SJCRH30 (cell line): Measurements from ENCODE around the gene CD40. TPM values are rescaled to one million over a fixed set of nuclear protein-coding genes. Genes with fewer than 3 reads are reported as not detected.

Experiments used
- DNase-seq, 2 experiments: peaks; one replicate each; pipeline ENCODE4 v3.0.0-alpha.2; 2015 to 2020
- H3K27ac ChIP-seq: fragments of 250-450 bp; sonication (Bioruptor Pico); 2 replicates; pipeline ENCODE4 v1.5.1; 2020; ENCODE audit warnings: mild to moderate bottlenecking, moderate library complexity
- H3K27me3 ChIP-seq: fragments of 250-450 bp; sonication (Bioruptor Pico); 2 replicates; pipeline ENCODE4 v1.5.1; 2020; ENCODE audit warnings: mild to moderate bottlenecking, moderate library complexity
- H3K36me3 ChIP-seq: fragments of 250-450 bp; sonication (Bioruptor Pico); 2 replicates; pipeline ENCODE4 v1.5.1; 2020; ENCODE audit warnings: mild to moderate bottlenecking, moderate library complexity
- H3K4me1 ChIP-seq: fragments of 250-450 bp; sonication (Bioruptor Pico); 2 replicates; pipeline ENCODE4 v1.5.1; 2020; ENCODE audit warnings: mild to moderate bottlenecking, moderate library complexity
- H3K4me3 ChIP-seq: fragments of 250-450 bp; sonication (Bioruptor Pico); 2 replicates; pipeline ENCODE4 v1.5.1; 2020; ENCODE audit warnings: mild to moderate bottlenecking, moderate library complexity
- H3K9me3 ChIP-seq: fragments of 250-450 bp; sonication (Bioruptor Pico); replicated peaks from 2 replicates; pipeline ENCODE4 v1.5.1; 2020; ENCODE audit warnings: mild to moderate bottlenecking, moderate library complexity
- total RNA-seq: library from RNA; depleted of rRNA; stranded (reverse); fragments of >200 nt; shearing (Covaris generic); gene quantifications from 2 replicates; pipeline ENCODE4 v1.2.3, GENCODE V29; 2014; rRNA removed

The CD40 gene
- total RNA-seq, 1 experiment from 2014 or later: 0.12 TPM

DNA sequence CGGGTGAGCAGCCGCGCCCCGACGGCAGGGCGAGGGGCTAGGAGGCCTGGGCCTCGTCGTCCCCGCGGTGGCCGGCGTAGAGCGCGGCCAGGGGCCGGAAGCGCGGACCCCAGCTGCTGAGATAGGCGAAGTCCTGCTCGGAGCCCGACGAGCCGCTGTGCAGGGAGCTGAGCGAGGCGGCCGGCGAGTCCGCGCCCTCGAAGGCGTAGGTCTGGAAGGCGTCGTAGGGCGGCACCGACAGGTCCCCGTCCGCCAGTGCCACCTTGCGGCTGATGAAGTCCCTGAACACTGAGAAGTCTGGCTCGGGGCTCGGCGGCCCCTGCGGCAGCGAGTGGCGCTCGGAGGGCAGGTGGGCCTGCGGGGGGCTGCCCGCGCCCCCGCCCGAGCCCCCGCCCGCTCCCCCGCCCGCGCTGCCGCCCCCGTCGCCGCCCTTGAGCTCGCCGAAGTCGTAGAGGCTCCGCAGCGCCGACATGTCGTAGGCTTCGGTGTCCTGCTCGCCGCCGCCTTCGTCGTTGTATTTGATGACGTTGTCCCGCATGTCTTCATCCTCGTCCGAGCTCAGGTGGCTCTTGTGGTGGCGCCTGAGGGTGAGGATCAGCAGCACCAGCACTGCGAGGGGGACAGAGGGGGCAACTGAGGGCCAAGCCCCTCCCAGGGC, 56.5 kb downstream of the CD40 start:
- DNase-seq: no peak
- Histone ChIP-seq H3K4me3 (no peak overlapping the region), H3K36me3 (no peaks in the 10 kb centered on the region), H3K27ac (no peak overlapping the region), H3K4me1 (no peaks in the 10 kb centered on the region), H3K9me3 (no peaks in the 10 kb centered on the region), H3K27me3 (peaks cover 45% of the 10 kb centered on the region)

DNA sequence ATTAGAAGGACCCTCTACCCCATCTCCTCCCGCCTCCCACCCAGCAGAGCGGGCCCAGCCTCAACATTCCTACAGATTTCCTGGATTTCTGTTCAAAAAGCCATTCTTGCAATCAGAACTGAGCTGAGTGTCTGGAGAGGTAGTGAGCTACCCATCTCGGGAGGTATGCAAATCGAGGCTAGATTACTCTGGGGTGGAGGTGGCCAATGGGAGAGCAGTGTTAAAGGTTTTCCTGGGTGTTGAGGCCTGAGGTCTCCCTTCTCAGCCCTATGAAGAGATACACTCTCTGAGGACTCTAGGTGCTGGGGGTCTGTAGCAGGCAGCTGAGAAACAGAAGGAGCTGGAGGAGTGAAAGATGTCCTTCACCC, 57.0 kb downstream of the CD40 start:
- Histone ChIP-seq H3K27ac (no peak overlapping the region), H3K27me3 (peaks cover 48% of the 10 kb centered on the region), H3K36me3 (no peaks in the 10 kb centered on the region), H3K4me3 (no peak overlapping the region), H3K9me3 (no peaks in the 10 kb centered on the region), H3K4me1 (no peaks in the 10 kb centered on the region)
- DNase-seq: no peak

DNA sequence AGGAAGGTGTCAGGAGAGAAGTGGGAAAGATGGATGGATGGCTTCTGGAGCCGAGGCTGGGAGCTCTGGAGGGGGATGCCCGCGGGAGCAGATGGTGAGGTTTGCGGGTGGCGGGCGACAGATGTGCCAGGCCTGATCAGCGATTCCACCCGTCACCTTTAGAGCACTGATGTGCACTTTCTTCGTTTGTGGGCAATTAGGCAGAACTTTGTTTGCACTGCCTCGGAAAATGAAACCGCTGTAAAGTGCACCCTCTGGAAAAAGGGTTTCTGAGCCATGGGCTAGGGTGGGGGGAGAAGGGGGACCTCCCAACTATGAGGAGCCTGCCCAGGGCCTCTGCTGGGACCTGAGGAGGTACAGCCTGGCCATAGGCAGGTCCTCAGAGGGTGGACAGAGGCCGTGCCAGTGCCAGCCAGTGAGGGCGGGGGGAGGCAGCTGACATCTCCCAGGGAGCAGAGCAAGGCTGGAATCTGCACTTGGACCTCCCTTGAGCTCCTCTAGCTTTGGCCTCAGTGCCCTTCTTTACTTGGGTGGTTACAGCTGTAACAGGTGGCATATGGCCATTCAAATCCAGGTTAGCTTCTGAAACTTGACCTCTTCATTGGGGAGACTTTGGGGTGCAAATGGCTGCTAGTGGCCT, 58.7 kb downstream of the CD40 start:
- no peak overlapping the region for H3K4me3 ChIP-seq
- no peak for DNase-seq
- H3K27me3 ChIP-seq: peaks cover 46% of the 10 kb centered on the region
- H3K9me3 ChIP-seq: no peaks in the 10 kb centered on the region
- H3K36me3 ChIP-seq: no peaks in the 10 kb centered on the region
- H3K4me1 ChIP-seq: no peaks in the 10 kb centered on the region
- no peak overlapping the region for H3K27ac ChIP-seq

GRCh38 chr20:46177768-46178167, 59.7 kb downstream of the CD40 start:
- Histone ChIP-seq H3K27ac (no peak overlapping the region), H3K9me3 (no peaks in the 10 kb centered on the region), H3K27me3 (peaks cover 46% of the 10 kb centered on the region), H3K4me1 (no peaks in the 10 kb centered on the region), H3K4me3 (no peak overlapping the region), H3K36me3 (no peaks in the 10 kb centered on the region)
- DNase-seq: no peak

- no peak for DNase-seq
- Histone ChIP-seq H3K27me3 (peaks cover 35% of the 10 kb centered on the region), H3K9me3 (no peaks in the 10 kb centered on the region), H3K4me1 (no peaks in the 10 kb centered on the region), H3K36me3 (no peaks in the 10 kb centered on the region), H3K4me3 (no peak overlapping the region), H3K27ac (no peak overlapping the region)
Measured at GRCh38 chr20:46178891-46179290, 60.8 kb downstream of the CD40 start.

Other genes starting within 250 kb of the CD40 start
- 20.5 and 23.2 TPM in 2 replicates for gene ZSWIM1, start 237.1 kb upstream of the CD40 start, total RNA-seq
- 2.1 and 2.8 TPM in 2 replicates for gene SPATA25, start 230.7 kb upstream of the CD40 start, total RNA-seq
- 3.9 and 6.7 TPM in 2 replicates for gene NEURL2, start 227.1 kb upstream of the CD40 start, total RNA-seq
- gene CTSA, start 227.0 kb upstream of the CD40 start, total RNA-seq: 85.2 and 91.4 TPM in 2 replicates
- 14.5 and 15.6 TPM in 2 replicates for gene PLTP, start 206.2 kb upstream of the CD40 start, total RNA-seq
- gene PCIF1, start 183.6 kb upstream of the CD40 start, total RNA-seq: 20.6 and 21.7 TPM in 2 replicates
- 12.5 and 14.2 TPM in 2 replicates for gene ZNF335, start 146.1 kb upstream of the CD40 start, total RNA-seq
- gene MMP9, start 109.4 kb upstream of the CD40 start, total RNA-seq: 0.06 TPM in 1 of 2 replicates, not detected in the other
- 3.8 and 8.6 TPM in 2 replicates for gene SLC12A5, start 89.1 kb upstream of the CD40 start, total RNA-seq
- gene NCOA5, start 28.4 kb upstream of the CD40 start, total RNA-seq: 49.5 and 50.5 TPM in 2 replicates
- gene CDH22, start 190.2 kb downstream of the CD40 start, total RNA-seq: 0.06 TPM in 1 of 2 replicates, not detected in the other